RWPE2 (cell line): ENCODE measurements around the gene WWTR1.
A peak's percentile ranks its signal among the peaks of the same experiment; 100 is the strongest.

Source experiments
- ATAC-seq: fragments of 200-7000 bp; cut with Tn5 transposase; 3 replicates; pipeline ENCODE4 v1.9.1; 2021; ENCODE audit warnings: low read depth
- DNase-seq: peaks from one replicate; pipeline ENCODE4 v3.0.0-alpha.2; 2020; ENCODE audit warnings: low spot score
- H3K27ac ChIP-seq: fragments of 450-650 bp; 2 replicates; pipeline ENCODE4 v1.5.1; 2017; ENCODE audit warnings: mild to moderate bottlenecking; ENCODE audit not compliant: poor library complexity, severe bottlenecking
- H3K27me3 ChIP-seq: fragments of 250-450 bp; sonication (Bioruptor Pico); 2 replicates; pipeline ENCODE4 v1.5.1; 2021; ENCODE audit warnings: mild to moderate bottlenecking, moderate library complexity; ENCODE audit not compliant: insufficient read depth, poor library complexity, severe bottlenecking
- H3K36me3 ChIP-seq: fragments of 250-450 bp; sonication (Bioruptor Pico); 2 replicates; pipeline ENCODE4 v1.5.1; 2020; ENCODE audit warnings: low read depth, mild to moderate bottlenecking, moderate library complexity
- H3K4me1 ChIP-seq: fragments of 250-450 bp; sonication (Bioruptor Pico); 2 replicates; pipeline ENCODE4 v1.5.1; 2021; ENCODE audit warnings: mild to moderate bottlenecking, moderate library complexity; ENCODE audit not compliant: insufficient read depth, poor library complexity, severe bottlenecking
- H3K4me3 ChIP-seq: fragments of 250-450 bp; sonication (Bioruptor Pico); 2 replicates; pipeline ENCODE4 v1.5.1; 2021; ENCODE audit warnings: mild to moderate bottlenecking, moderate library complexity; ENCODE audit not compliant: severe bottlenecking
- H3K9me3 ChIP-seq: fragments of 250-450 bp; sonication (Bioruptor Pico); 2 replicates; pipeline ENCODE4 v1.5.1; 2021; ENCODE audit warnings: mild to moderate bottlenecking, moderate library complexity; ENCODE audit not compliant: severe bottlenecking
- CTCF ChIP-seq: fragments of 450-650 bp; IDR thresholded peaks from one replicate; pipeline ENCODE4 v1.5.1; 2017; ENCODE audit warnings: mild to moderate bottlenecking, moderate library complexity; ENCODE audit not compliant: poor library complexity, severe bottlenecking

WWTR1 gene

GRCh38 chr3:149542375-149543312 lies 115.2 kb downstream of the WWTR1 start:
- Histone ChIP-seq H3K9me3 (no peaks in the 10 kb centered on the region), H3K36me3 (peaks cover 31% of the 10 kb centered on the region), H3K27me3 (no peaks in the 10 kb centered on the region), H3K4me1 (peaks cover 8% of the 10 kb centered on the region), H3K4me3 (no peak overlapping the region), H3K27ac (no peak overlapping the region)
- DNase-seq, result no peak
- ATAC-seq, result no peak
- no peak for TF ChIP-seq CTCF

DNA sequence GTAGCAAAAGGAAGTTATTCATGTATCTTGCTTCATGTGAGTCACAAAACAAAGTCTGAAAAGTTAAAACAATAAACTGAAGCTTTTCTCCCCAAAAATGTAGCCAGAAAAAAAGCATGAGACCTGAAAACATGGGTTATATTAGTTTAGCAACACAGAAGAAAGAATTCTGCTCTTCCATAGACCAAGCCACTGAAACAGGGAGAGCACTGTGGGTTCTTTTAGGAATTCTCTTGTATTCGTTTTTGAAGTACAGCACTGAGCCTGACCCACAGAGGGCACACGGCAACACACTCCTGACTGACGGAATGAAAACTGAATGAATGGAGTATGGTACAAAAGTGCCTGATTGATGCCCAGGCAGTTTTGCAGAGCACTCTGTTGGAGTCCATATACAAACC lies 116.7 kb downstream of the WWTR1 start:
- DNase-seq (no peak), ATAC-seq (peak; percentile 25; the same call in 1 of the 3 replicates)
- H3K9me3 ChIP-seq, result no peaks in the 10 kb centered on the region
- peaks cover 8% of the 10 kb centered on the region for H3K4me1 ChIP-seq
- no peak for TF ChIP-seq CTCF
- H3K27ac ChIP-seq, result peak overlapping the region; percentile 21
- H3K36me3 ChIP-seq, result peaks cover 31% of the 10 kb centered on the region
- no peaks in the 10 kb centered on the region for H3K27me3 ChIP-seq
- no peak overlapping the region for H3K4me3 ChIP-seq

DNA sequence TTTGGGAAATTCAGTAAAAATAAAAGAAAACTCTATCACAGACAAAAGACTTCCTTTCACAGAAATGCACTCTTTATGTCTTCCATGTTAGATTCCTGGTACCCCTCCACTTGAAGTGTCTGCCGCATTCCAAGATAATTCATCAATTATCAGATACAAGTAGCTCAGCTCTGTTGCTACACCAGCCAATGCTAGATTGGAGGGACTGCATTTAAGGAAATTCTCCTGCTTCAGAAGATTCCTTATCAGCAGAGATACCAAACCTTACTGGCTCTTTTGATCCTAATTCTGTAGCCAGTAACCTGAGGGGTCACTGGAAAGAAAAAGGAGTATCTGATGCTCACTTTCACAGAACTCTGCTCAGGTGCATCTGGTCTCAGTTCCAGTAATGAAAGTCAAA lies 119.5 kb downstream of the WWTR1 start:
- no peak for ATAC-seq
- Histone ChIP-seq H3K27me3 (no peaks in the 10 kb centered on the region), H3K4me3 (no peak overlapping the region), H3K4me1 (peaks cover 8% of the 10 kb centered on the region), H3K36me3 (peaks cover 30% of the 10 kb centered on the region), H3K9me3 (no peaks in the 10 kb centered on the region), H3K27ac (no peak overlapping the region)
- TF ChIP-seq CTCF, result no peak
- DNase-seq, result no peak

DNA sequence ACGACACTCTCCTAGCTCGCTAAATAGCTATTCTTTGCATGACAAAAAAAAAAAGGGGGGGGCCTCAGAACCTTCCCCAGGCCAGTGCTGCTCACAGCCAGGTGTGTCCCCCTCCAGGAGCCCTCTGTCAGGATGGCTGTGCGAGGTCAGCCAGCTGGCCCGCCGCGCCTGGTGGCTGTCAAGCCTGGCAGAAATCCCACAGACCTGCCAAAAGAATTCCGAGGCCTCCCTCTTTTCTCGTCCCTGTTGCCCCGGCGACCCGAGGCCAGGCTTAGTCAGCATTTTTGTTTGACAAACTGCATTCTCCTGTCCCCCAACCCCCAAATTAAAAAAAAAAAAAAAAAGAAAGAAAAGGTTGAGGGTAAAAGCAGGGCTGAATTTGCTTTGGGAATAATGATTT lies 121.4 kb downstream of the WWTR1 start:
- H3K9me3 ChIP-seq, result no peaks in the 10 kb centered on the region
- H3K4me3 ChIP-seq, result no peak overlapping the region
- ATAC-seq, result no peak
- H3K4me1 ChIP-seq, result peaks cover 8% of the 10 kb centered on the region
- H3K36me3 ChIP-seq, result peaks cover 12% of the 10 kb centered on the region; the same call in 1 of the 2 replicates
- no peak for TF ChIP-seq CTCF
- DNase-seq, result no peak
- H3K27ac ChIP-seq, result no peak overlapping the region
- no peaks in the 10 kb centered on the region for H3K27me3 ChIP-seq

DNA sequence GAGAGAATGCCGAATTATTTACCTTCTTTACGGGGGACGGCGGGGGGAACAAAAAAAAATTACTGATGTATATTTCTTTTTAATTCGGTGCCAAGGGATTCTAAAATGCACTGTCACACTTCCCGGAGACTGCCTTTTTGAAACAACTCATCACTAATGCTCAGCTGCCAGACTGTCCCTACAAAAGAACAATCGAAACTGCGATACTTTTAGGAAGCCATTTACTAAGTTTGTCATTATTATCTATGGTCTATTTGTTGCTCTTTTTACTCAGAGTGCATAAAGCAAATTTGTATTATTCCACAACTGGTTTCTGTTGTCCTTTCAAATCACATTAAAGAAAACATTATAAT lies 122.5 kb downstream of the WWTR1 start:
- peaks cover 9% of the 10 kb centered on the region for H3K4me1 ChIP-seq

More for the DNA sequence above, 122.5 kb downstream of the WWTR1 start:
- TF ChIP-seq CTCF, result no peak
- no peaks in the 10 kb centered on the region for H3K27me3 ChIP-seq
- H3K4me3 ChIP-seq, result no peak overlapping the region
- no peaks in the 10 kb centered on the region for H3K9me3 ChIP-seq
- peaks cover 5% of the 10 kb centered on the region; the same call in 1 of the 2 replicates for H3K36me3 ChIP-seq
- DNase-seq (no peak), ATAC-seq (no peak)
- no peak overlapping the region for H3K27ac ChIP-seq
